Measurements from ENCODE around the gene SDR42E2. TPM values are rescaled to one million over a fixed set of nuclear protein-coding genes. Genes with fewer than 3 reads are reported as not detected.

The SDR42E2 gene
- total and polyA plus RNA-seq, 2 of the 8 experiments (the other 6 are each of a cell fraction or from before 2014, with no cell fraction given): 0.08 TPM; not detected in 1

DNA sequence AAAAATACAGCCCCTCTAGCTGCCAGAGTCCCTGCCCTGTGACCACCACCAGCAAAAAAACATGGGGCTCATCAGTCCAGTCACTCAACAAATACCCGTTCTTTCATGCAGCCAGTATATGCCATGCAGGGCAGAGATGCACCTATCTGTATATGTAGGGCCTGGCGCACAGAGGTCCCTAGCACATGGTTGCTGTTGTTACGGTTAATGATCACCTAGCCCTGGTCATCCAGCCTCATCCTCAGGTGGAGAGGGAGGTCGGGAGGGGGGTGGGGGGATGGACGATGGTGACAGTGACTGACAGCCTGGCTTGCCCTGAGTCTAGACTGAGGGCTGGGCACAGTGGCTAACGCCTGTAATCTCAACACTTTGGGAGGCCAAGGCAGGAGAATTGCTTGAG lies 1.5 kb downstream of the SDR42E2 start:
- H3K4me2 ChIP-seq (ENCODE audit: insufficient read depth in 1 of 2, low read depth in 2 of 2, low read length in 2 of 2): no peak overlapping the region
- DNase-seq (ENCODE audit: low read depth in 1 of 2, low spot score in 2 of 2): no peak
- no peak overlapping the region for H2BK120ac ChIP-seq (replicated peaks; ENCODE audit: low read depth, low read length)
- H4K5ac ChIP-seq (ENCODE audit: insufficient read length, low read depth, low read length): no peak overlapping the region
- no peak overlapping the region for H4K8ac ChIP-seq (ENCODE audit: extremely low read depth, insufficient read depth, low read length)
- no peaks in the 10 kb centered on the region for H4K20me1 ChIP-seq (replicated peaks in 1 of 2; ENCODE audit: control insufficient read depth in 1 of 2, insufficient read depth in 2 of 2, low read length in 2 of 2)
- no peak for FAIRE-seq
- H2BK12ac ChIP-seq (ENCODE audit: low read depth, low read length): no peak overlapping the region
- no peak for TF ChIP-seq EZH2 (IDR thresholded peaks at IDR 0.05; ENCODE audit: low read depth, low read length, severe bottlenecking)
- TF ChIP-seq RNF2 (IDR thresholded peaks at IDR 0.05; ENCODE audit: borderline replicate concordance, low read depth, low read length, missing control alignments, poor library complexity, severe bottlenecking): no peak
- TF ChIP-seq RXRA (IDR thresholded peaks at IDR 0.05; ENCODE audit: insufficient read depth, low read depth, low read length): no peak
- no peak for TF ChIP-seq TAF1 (IDR thresholded peaks at IDR 0.05; ENCODE audit: low read depth, low read length)
- no peak for TF ChIP-seq TAF7 (optimal IDR thresholded peaks at IDR 0.05; ENCODE audit: borderline replicate concordance, low read depth, low read length)
- TF ChIP-seq CHD1 (IDR thresholded peaks at IDR 0.05; ENCODE audit: low read depth, low read length): no peak
- H3K79me2 ChIP-seq (ENCODE audit: control insufficient read depth in 1 of 2, insufficient read depth in 2 of 2, low read length in 2 of 2): no peaks in the 10 kb centered on the region
- no peak overlapping the region for H2AK5ac ChIP-seq (ENCODE audit: low read depth, low read length)
- H3K79me1 ChIP-seq (ENCODE audit: low read depth, low read length): no peaks in the 10 kb centered on the region
- ChIA-PET CTCF (ENCODE audit: partially characterized antibody) (interaction anchor here (0.8 to 1.1 kb wide), 3 partner anchors 12 to 63 kb away, joined by 3 to 5 read pairs (median 4); no protein-coding TSS in a partner anchor), POLR2A (ENCODE audit: partially characterized antibody) (interaction anchor here (1.3 to 1.5 kb wide), 2 partner anchors 10 to 11 kb away, joined by 4 to 5 read pairs; no protein-coding TSS in a partner anchor)
- no peak overlapping the region for H4K91ac ChIP-seq (replicated peaks; ENCODE audit: insufficient read length, low read length)
- no peak overlapping the region for H2BK5ac ChIP-seq (ENCODE audit: low read depth, low read length)
- H2BK20ac ChIP-seq (ENCODE audit: low read length): no peak overlapping the region
- no peaks in the 10 kb centered on the region for H3K36me3 ChIP-seq (ENCODE audit: control insufficient read depth in 2 of 4, insufficient read depth in 4 of 4, low read length in 3 of 4)
- H3K9ac ChIP-seq (replicated peaks in 1 of 4; ENCODE audit: extremely low read depth in 1 of 4, low read depth in 3 of 4, low read length in 3 of 4): no peak overlapping the region
- no peaks in the 10 kb centered on the region for H3K4me1 ChIP-seq (replicated peaks in 1 of 4; ENCODE audit: control insufficient read depth in 3 of 4, insufficient read depth in 4 of 4, low read length in 3 of 4)
- no peak overlapping the region for H2BK15ac ChIP-seq (ENCODE audit: low read length)
- H3K23me2 ChIP-seq (ENCODE audit: low read depth, low read length): peaks cover 11% of the 10 kb centered on the region; the same call in 1 of the 2 replicates
- no peak overlapping the region for H2AFZ ChIP-seq (ENCODE audit: low read length)
- 89% methylated on average over 6 of the region's 6 CpGs; no CpG with 5 or more reads in 1 of the 2 experiments for WGBS, 2 experiments (ENCODE audit: extremely low coverage in 1 of 2, insufficient coverage in 1 of 2, insufficient read length in 1 of 2, insufficient replicate concordance in 2 of 2, low coverage in 1 of 2, low lambda C conversion rate in 2 of 2, missing lambda C conversion rate in 1 of 2)
- no peak overlapping the region for H3K4ac ChIP-seq (replicated peaks; ENCODE audit: insufficient read length, low read depth, low read length)
- H3K27ac ChIP-seq (ENCODE audit: low read depth, low read length): no peak overlapping the region
- H3K27me3 ChIP-seq (replicated peaks in 1 of 4; ENCODE audit: control insufficient read depth in 3 of 4, extremely low read depth in 1 of 4, insufficient read depth in 3 of 4, low read length in 3 of 4): peaks cover 0 to 21% (median 14%) of the 10 kb centered on the region in 4 experiments; a peak in 6 of 7 replicates
- no peaks in the 10 kb centered on the region for H3K9me3 ChIP-seq (ENCODE audit: insufficient read depth in 2 of 2, low read depth in 1 of 2, low read length in 1 of 2)
- no peak overlapping the region for H3K56ac ChIP-seq (replicated peaks; ENCODE audit: insufficient read length, low read depth, low read length)
- no peak overlapping the region for H3K18ac ChIP-seq (ENCODE audit: extremely low read depth, low read length)
- H3K4me3 ChIP-seq (ENCODE audit: extremely low read depth in 1 of 4, insufficient read depth in 2 of 4, low read depth in 3 of 4, low read length in 4 of 4): no peak overlapping the region
- no peak overlapping the region for H3K14ac ChIP-seq (ENCODE audit: insufficient read length)
- H3K23ac ChIP-seq (ENCODE audit: insufficient read length): no peak overlapping the region
